ENCODE measurements around the gene UNK.
"Not testable (repeated sequence)": the region's sequence is repeated elsewhere in the genome, so short reads cannot be mapped to it uniquely, and the experiment has no call there.

The UNK gene

GRCh38 chr17:75806822-75807500, 22.4 kb downstream of the UNK start:
- no peak for DNase-seq

- no peak for DNase-seq
These were observed 23.3 kb downstream of the UNK start for GRCh38 chr17:75807861-75808260.

- no peak for DNase-seq
These were observed 23.9 kb downstream of the UNK start for GRCh38 chr17:75808549-75808904.

- no peak for DNase-seq
These were observed 24.5 kb downstream of the UNK start for GRCh38 chr17:75808905-75809621.

- no peak for DNase-seq
These were observed 25.1 kb downstream of the UNK start for GRCh38 chr17:75809631-75810111.

GRCh38 chr17:75810216-75810615, 25.6 kb downstream of the UNK start:
- no peak for DNase-seq

GRCh38 chr17:75810756-75811155, 26.1 kb downstream of the UNK start:
- DNase-seq = not testable (repeated sequence)

GRCh38 chr17:75811174-75811573, 26.6 kb downstream of the UNK start:
- DNase-seq = no peak

GRCh38 chr17:75812096-75813013, 27.7 kb downstream of the UNK start:
- DNase-seq = no peak

GRCh38 chr17:75813081-75814020, 28.7 kb downstream of the UNK start:
- DNase-seq = no peak

GRCh38 chr17:75814021-75814395, 29.4 kb downstream of the UNK start:
- no peak for DNase-seq

- DNase-seq = no peak
These were observed 30.3 kb downstream of the UNK start for GRCh38 chr17:75814900-75815373.

- no peak for DNase-seq
These were observed 30.8 kb downstream of the UNK start for GRCh38 chr17:75815399-75815798.

GRCh38 chr17:75816693-75817092, 32.1 kb downstream of the UNK start:
- DNase-seq = no peak

- DNase-seq = no peak
These were observed 33.0 kb downstream of the UNK start for GRCh38 chr17:75817571-75817970.

GRCh38 chr17:75818326-75818885, 33.8 kb downstream of the UNK start:
- DNase-seq = no peak

GRCh38 chr17:75819116-75819515, 34.5 kb downstream of the UNK start:
- DNase-seq = no peak

GRCh38 chr17:75819678-75820077, 35.1 kb downstream of the UNK start:
- no peak for DNase-seq

GRCh38 chr17:75820094-75821080, 35.8 kb downstream of the UNK start:
- DNase-seq = no peak

- DNase-seq = no peak
These were observed 36.9 kb downstream of the UNK start for GRCh38 chr17:75821552-75821951.

All from activated CD4-positive, alpha-beta T cell treated with anti-CD3 and anti-CD28 coated beads, Interleukin-10, Interleukin-2, amounts not matched to agents 100 ng/mL and 50 ng/mL, durations not matched to agents 16 hours and 8 hours (primary cell).